Activated T-helper 2 cell treated with anti-CD3 and anti-CD28 coated beads, Interferon-gamma antibody, Interleukin-2, Interleukin-4, amounts not matched to agents 10 μg/mL and 5 μg/mL and 100 μg/mL, durations not matched to agents 14 hours and 24 hours and 36 hours (primary cell): ENCODE measurements around the gene CCDC88A. TPM values are rescaled to one million over a fixed set of nuclear protein-coding genes. Genes with fewer than 3 reads are reported as not detected.

Source experiments
- DNase-seq: peaks from one replicate; pipeline ENCODE4 v3.0.0; 2021; ENCODE audit warnings: low spot score
- H3K27ac Mint-ChIP-seq: one replicate; pipeline ENCODE4 v1.8.0; 2021; ENCODE audit warnings: mixed read lengths
- H3K27me3 Mint-ChIP-seq: one replicate; pipeline ENCODE4 v1.8.0; 2021; ENCODE audit warnings: low read depth, mixed read lengths
- H3K36me3 Mint-ChIP-seq: one replicate; pipeline ENCODE4 v1.8.0; 2021; ENCODE audit warnings: low read depth, mixed read lengths
- H3K4me1 Mint-ChIP-seq: one replicate; pipeline ENCODE4 v1.8.0; 2021; ENCODE audit warnings: low read depth, mixed read lengths
- H3K4me3 Mint-ChIP-seq: one replicate; pipeline ENCODE4 v1.8.0; 2021; ENCODE audit warnings: low read depth, mild to moderate bottlenecking, moderate library complexity, mixed read lengths
- H3K9me3 Mint-ChIP-seq: one replicate; pipeline ENCODE4 v1.8.0; 2021; ENCODE audit warnings: mixed read lengths
- intact Hi-C: fragments of 100-400 bp; cut with micrococcal nuclease; formaldehyde crosslinking; loops from one replicate; pipeline ENCODE4 v1.15.1; 2023
- total RNA-seq: library from RNA; stranded (reverse); gene quantifications from 2 replicates; pipeline ENCODE4 v1.2.3, GENCODE V29; 2022

The CCDC88A gene
- total RNA-seq, 1 donor from 2014 or later = 19.8 TPM

DNA sequence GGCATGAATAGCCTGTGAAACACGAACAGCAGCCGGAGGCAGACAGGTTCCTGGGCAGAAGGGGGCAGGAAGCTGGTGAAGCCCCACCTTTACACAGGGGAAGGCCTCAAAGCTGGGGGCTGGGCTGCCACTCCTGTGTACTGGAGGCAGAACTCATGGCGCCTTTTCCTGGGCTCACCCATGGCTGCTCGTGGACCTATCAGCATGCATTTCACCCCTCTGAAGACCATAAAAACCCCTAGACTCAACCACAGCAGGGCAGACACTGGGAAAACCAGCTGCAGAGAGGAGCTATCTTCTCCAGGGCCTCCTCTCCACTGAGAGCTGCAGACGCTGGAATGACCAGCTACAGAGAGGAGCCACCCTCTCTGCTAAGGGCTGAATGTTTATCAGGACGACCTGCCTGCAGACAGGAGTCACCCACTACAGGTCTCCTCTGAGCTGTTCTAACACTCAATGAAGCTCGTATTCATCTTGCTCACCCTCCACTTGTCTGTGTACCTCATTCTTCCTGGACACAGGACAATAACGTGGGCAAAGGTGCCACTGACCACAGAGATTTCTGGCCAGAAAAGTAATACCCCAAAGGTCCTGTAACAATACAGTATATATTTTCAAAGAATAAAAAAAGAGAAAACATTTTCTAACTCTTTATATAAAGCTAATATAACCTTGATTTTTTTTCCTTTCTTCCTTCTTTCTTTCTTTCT is 18.9 kb upstream of the CCDC88A start:
- no peaks in the 10 kb centered on the region for H3K36me3 Mint-ChIP-seq
- no peak overlapping the region for H3K27ac Mint-ChIP-seq

DNA sequence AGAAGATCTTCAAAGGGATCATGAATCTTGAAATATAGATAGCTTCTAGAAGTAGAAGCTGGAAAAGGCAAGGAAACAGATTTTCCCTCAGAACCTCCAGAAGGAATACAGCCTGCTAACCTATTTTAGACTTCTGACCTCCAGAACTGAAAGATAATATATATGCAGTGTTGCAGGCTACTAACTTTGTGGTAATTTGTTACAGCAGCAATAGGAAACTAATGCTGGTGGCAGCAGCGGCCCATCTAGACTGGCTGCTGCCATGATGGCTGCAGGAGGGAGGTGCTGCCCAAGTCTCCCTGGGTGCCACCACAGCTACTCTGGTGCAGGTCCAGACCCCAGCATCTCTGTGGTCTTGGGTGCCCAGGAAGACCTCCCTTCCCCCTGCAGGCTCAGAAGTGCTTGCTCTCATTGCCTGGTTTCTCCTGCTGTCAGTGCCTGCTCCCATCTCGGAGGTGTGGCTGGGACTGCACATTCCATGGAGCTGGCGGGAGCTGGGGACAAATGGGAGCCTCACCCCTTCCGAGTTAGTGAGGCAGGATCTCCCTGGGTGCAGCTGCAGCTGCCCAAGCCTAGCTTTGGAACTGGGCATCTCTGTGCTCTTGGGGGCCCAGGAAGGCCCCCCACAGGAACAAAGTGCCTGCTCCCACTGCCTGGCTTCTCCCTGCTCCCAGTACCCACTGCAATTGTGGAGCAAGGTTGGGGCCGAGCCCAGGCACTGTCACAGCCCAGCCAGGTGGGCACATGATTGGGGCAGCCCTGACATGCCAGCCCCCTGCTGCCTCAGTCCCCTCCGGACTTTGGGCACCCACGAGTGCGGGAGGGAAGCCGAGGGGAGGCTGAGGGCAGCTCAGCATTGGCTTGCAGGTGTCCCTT is 18.1 kb upstream of the CCDC88A start:
- no peak overlapping the region for H3K4me3 Mint-ChIP-seq
- no peaks in the 10 kb centered on the region for H3K36me3 Mint-ChIP-seq
- intact Hi-C loops = no loop called here
- no peak overlapping the region for H3K27ac Mint-ChIP-seq
- H3K27me3 Mint-ChIP-seq = peaks cover 4% of the 10 kb centered on the region
- no peaks in the 10 kb centered on the region for H3K9me3 Mint-ChIP-seq
- H3K4me1 Mint-ChIP-seq = no peaks in the 10 kb centered on the region
- DNase-seq = no peak

More for the DNA sequence above, 18.9 kb upstream of the CCDC88A start:
- intact Hi-C loops = no loop called here
- no peaks in the 10 kb centered on the region for H3K4me1 Mint-ChIP-seq
- no peak overlapping the region for H3K4me3 Mint-ChIP-seq
- H3K27me3 Mint-ChIP-seq = peaks cover 4% of the 10 kb centered on the region
- H3K9me3 Mint-ChIP-seq = no peaks in the 10 kb centered on the region
- DNase-seq = no peak

- intact Hi-C loops = loop anchor here (1.0 to 2.0 kb wide), 2 partner anchors 23 to 163 kb away; partner anchors contain the start of gene MTIF2
- no peak for DNase-seq
- H3K4me1 Mint-ChIP-seq = peaks cover 5% of the 10 kb centered on the region
- H3K4me3 Mint-ChIP-seq = no peak overlapping the region
- H3K36me3 Mint-ChIP-seq = no peaks in the 10 kb centered on the region
- H3K9me3 Mint-ChIP-seq = no peaks in the 10 kb centered on the region
- H3K27ac Mint-ChIP-seq = no peak overlapping the region
- peaks cover 4% of the 10 kb centered on the region for H3K27me3 Mint-ChIP-seq
These were observed 12.4 kb upstream of the CCDC88A start for GRCh38 chr2:55431982-55432627.

GRCh38 chr2:55430211-55430975 is 10.7 kb upstream of the CCDC88A start:
- Mint-ChIP-seq H3K27me3 (peaks cover 11% of the 10 kb centered on the region), H3K36me3 (no peaks in the 10 kb centered on the region), H3K4me1 (peaks cover 7% of the 10 kb centered on the region), H3K27ac (no peak overlapping the region), H3K4me3 (no peak overlapping the region), H3K9me3 (no peaks in the 10 kb centered on the region)
- DNase-seq = no peak
- intact Hi-C loops = loop anchor here (2.0 kb wide), 1 partner anchor 22 kb away; no protein-coding TSS in a partner anchor

DNA sequence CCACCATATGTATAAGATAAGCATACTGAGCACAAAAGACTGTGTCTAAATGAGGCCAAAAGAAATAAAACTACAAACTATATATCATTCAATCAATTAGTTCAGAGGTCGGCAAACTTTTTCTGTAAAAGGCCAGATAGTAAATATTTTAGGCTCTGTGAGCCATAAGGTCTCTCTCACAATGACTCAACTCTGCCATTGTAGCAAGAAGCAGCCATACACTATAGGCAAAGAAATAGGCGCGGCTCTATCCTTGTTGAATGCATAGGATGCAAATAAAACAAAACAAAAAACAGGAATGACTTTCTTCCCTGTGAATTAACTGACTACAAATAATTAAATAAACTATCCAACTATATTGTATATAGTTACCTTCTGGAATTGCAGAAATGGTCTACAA is 8.6 kb upstream of the CCDC88A start:
- Mint-ChIP-seq H3K27ac (no peak overlapping the region), H3K9me3 (no peaks in the 10 kb centered on the region), H3K27me3 (peaks cover 16% of the 10 kb centered on the region), H3K36me3 (no peaks in the 10 kb centered on the region), H3K4me1 (peaks cover 7% of the 10 kb centered on the region), H3K4me3 (no peak overlapping the region)
- no peak for DNase-seq
- intact Hi-C loops = loop anchor here (10.0 kb wide), 2 partner anchors 523 to 1313 kb away; partner anchors contain the start of gene ACYP2

DNA sequence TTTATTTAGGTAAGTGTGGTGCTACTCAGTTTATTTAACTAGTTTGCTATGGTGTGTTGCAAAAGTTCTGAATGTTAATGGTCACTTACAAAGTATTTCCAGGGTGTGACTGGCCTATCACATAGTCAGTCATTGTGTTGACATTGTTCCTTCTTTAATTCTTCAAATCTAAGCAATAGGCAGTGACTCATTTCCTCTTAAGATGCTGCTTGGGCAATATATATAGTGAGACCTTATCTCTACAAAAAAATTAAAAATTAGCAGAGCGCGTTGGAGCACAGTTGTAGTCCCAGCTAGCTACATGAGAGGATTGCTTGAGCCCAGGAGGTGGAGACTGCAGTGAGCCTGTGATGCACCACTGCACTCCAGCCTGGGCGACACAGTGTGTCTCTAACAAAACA is 5.8 kb upstream of the CCDC88A start:
- H3K4me3 Mint-ChIP-seq = no peak overlapping the region
- H3K27me3 Mint-ChIP-seq = peaks cover 25% of the 10 kb centered on the region
- no peaks in the 10 kb centered on the region for H3K36me3 Mint-ChIP-seq
- intact Hi-C loops = loop anchor here (10.0 kb wide), 2 partner anchors 521 to 1311 kb away; partner anchors contain the start of gene ACYP2
- H3K4me1 Mint-ChIP-seq = peaks cover 9% of the 10 kb centered on the region
- no peaks in the 10 kb centered on the region for H3K9me3 Mint-ChIP-seq
- no peak for DNase-seq
- H3K27ac Mint-ChIP-seq = no peak overlapping the region

DNA sequence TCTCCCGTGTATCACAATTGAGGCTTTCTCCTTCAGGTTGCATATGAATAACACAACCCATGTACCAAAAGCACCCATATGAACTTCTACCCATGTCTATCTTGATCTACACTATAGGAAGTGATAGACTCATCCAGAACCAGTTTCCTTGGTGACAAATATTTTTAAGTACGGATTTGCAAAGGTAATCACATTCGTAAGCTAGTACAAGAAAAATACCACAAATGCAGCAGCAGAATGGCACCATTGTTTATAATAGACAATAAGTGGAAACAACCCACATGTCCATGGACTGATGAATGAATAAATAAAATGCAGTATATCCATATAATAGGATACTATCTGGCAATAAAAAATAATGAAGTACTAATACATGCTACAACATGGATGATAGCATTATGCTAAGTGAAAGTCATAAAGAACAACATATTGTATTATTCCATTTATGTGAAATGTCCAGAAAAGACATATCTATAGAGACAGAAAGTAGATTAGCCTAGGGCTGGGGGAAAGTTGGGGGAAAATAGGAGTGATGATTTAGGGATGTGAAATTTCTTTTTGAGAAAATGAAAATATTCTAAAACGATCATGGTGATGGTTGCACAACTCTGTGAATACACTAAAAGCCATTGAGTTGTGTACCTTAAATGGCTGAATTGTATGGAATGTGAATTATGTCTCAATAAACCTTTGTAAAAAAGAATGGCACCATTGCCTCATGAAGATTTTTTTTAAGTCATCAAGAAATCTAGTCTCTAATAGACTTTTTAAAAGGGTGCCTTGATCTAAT is 3.4 kb upstream of the CCDC88A start:
- intact Hi-C loops = loop anchor here (5.0 to 10.0 kb wide), 3 partner anchors 94 to 1308 kb away; partner anchors contain the start of genes ACYP2 and CFAP36
- H3K27me3 Mint-ChIP-seq = peaks cover 37% of the 10 kb centered on the region
- no peaks in the 10 kb centered on the region for H3K9me3 Mint-ChIP-seq
- H3K27ac Mint-ChIP-seq = no peak overlapping the region
- H3K4me3 Mint-ChIP-seq = no peak overlapping the region
- no peaks in the 10 kb centered on the region for H3K36me3 Mint-ChIP-seq
- DNase-seq = no peak
- peaks cover 21% of the 10 kb centered on the region for H3K4me1 Mint-ChIP-seq

DNA sequence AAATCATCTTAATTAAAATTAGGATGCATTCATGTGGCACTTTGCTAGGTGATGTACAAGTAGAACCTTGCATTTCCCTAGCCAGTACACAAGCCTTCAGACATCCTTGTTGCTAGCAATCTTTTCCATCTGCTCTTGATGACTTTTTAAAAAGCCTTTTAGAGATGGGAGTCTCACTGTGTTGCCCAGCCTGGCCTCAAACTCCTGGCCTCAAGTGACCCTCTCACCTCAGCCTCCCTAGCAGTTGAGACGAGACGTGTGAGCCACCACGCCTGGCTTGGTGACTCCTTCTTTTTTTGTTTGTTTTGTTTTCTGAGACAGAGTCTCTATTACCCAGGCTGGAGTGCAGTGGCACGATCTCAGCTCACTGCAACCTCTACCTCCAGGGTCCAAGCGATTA is 1.7 kb upstream of the CCDC88A start:
- peak overlapping the region; percentile 65 for H3K4me3 Mint-ChIP-seq
- H3K4me1 Mint-ChIP-seq = peaks cover 27% of the 10 kb centered on the region
- DNase-seq = no peak
- peaks cover 36% of the 10 kb centered on the region for H3K27me3 Mint-ChIP-seq
- intact Hi-C loops = loop anchor here (2.0 to 10.0 kb wide), 5 partner anchors 96 to 1307 kb away; partner anchors contain the start of genes ACYP2, CFAP36, CLHC1 and PPP4R3B
- no peaks in the 10 kb centered on the region for H3K9me3 Mint-ChIP-seq
- H3K36me3 Mint-ChIP-seq = no peaks in the 10 kb centered on the region
- H3K27ac Mint-ChIP-seq = no peak overlapping the region

DNA sequence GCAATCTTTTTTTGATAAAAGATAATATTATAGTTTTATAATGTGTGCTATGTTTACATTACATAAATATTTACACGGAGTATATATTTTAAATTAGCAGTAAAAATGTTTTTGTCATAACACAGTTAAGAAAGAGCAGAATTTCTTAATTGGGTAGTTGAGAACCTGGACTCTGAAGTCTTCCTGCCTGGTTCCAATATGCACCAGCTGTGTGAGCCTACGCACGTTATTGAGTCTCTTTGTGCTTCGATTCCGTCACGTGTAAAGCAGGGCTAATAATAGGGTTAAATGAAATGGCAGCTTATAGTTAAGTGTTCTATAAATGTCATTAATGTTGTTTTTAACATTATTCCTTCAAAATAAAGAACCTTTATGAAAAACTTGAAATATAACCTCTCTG is 1.2 kb upstream of the CCDC88A start:
- H3K36me3 Mint-ChIP-seq = no peaks in the 10 kb centered on the region
- peak overlapping the region; percentile 65 for H3K4me3 Mint-ChIP-seq
- no peak overlapping the region for H3K27ac Mint-ChIP-seq
- H3K4me1 Mint-ChIP-seq = peaks cover 29% of the 10 kb centered on the region
- peaks cover 32% of the 10 kb centered on the region for H3K27me3 Mint-ChIP-seq
- intact Hi-C loops = loop anchor here (1.0 to 10.0 kb wide), 6 partner anchors 96 to 1306 kb away; partner anchors contain the start of genes ACYP2, CFAP36, CLHC1 and PPP4R3B
- no peak for DNase-seq
- no peaks in the 10 kb centered on the region for H3K9me3 Mint-ChIP-seq

DNA sequence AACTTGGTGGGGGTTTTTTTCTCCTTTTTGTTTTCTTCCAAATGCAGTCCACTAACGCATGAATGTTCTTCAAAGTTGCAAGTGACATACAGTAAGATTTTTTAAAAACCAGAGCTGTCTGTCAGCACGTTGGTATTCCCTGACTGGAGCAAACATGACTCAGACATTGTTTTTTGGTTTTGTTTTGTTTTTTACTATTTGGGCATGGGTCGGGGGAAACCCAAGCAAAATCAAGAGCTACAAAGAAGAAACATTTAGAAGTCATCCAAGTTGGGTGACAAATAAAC is 726 bp upstream of the CCDC88A start:
- H3K4me1 Mint-ChIP-seq = peaks cover 27% of the 10 kb centered on the region
- peak overlapping the region; percentile 50 for H3K27ac Mint-ChIP-seq
- intact Hi-C loops = loop anchor here (1.0 to 10.0 kb wide), 6 partner anchors 97 to 1306 kb away; partner anchors contain the start of genes ACYP2, CFAP36, CLHC1 and PPP4R3B
- peak overlapping the region; percentile 91 for H3K4me3 Mint-ChIP-seq
- H3K27me3 Mint-ChIP-seq = peaks cover 30% of the 10 kb centered on the region
- no peak for DNase-seq
- H3K36me3 Mint-ChIP-seq = no peaks in the 10 kb centered on the region
- no peaks in the 10 kb centered on the region for H3K9me3 Mint-ChIP-seq

GRCh38 chr2:55419233-55419678 is 400 bp downstream of the CCDC88A start:
- Mint-ChIP-seq H3K36me3 (no peaks in the 10 kb centered on the region), H3K9me3 (no peaks in the 10 kb centered on the region), H3K27me3 (peaks cover 28% of the 10 kb centered on the region), H3K4me3 (peak overlapping the region; percentile 91), H3K4me1 (peaks cover 27% of the 10 kb centered on the region), H3K27ac (peak overlapping the region; percentile 43)
- DNase-seq = peak; percentile 15
- intact Hi-C loops = loop anchor here (2.0 to 5.0 kb wide), 3 partner anchors 108 to 367 kb away; partner anchors contain the start of genes MTIF2 and RTN4
